ENCODE results near the gene SWI5. TPM values are rescaled to one million over a fixed set of nuclear protein-coding genes. Genes with fewer than 3 reads are reported as not detected.

Gene SWI5
- total RNA-seq, 1 experiment from 2014 or later: 22.4 TPM

DNA sequence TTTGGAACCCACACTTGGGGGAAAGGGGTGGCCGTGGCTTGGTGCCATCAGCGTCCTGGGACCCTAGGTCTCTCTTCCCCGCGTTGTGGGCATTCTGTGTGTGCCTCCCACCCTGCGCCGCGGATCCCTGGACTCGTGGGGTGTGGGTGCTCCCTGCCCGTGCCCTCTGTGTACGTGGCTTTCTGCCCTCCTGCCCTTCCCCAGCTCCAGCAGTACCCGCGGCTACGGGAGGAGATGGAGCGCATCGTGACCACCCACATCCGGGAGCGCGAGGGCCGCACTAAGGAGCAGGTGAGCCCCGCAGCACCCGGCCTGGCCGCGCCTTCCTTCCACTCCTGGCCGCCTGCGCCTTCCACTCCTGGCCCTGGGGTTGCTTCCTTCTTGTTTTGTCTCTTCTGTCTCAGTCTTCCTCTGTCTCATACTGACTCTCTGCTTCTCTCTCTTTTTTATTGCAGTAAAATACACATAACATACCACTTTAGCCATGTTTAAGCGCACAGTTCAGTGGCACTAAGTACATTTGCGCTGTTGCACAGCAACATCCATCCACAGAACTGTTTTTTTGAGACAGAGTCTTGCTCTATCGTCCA, 42.2 kb upstream of the SWI5 start:
- intact Hi-C loops (cut with micrococcal nuclease): no loop called here
- H3K9ac ChIP-seq (ENCODE audit: low read length): no peak overlapping the region
- POLR2A ChIA-PET: no interaction called here

More for the DNA sequence above, 42.2 kb upstream of the SWI5 start:
- RAD21 ChIA-PET (ENCODE audit: low non-redundant PET in 1 of 2, low total read pairs in 2 of 2, uncharacterized antibody in 2 of 2, unreplicated experiment in 2 of 2): no interaction called here
- Histone ChIP-seq H3K4me3 (replicated peaks in 1 of 2; ENCODE audit: low read depth in 1 of 2, low read length in 2 of 2) (no peak overlapping the region), H3K27ac (ENCODE audit: low read depth, low read length) (no peak overlapping the region), H3K27me3 (ENCODE audit: insufficient read depth, low read length) (no peaks in the 10 kb centered on the region), H3K9me3 (ENCODE audit: control insufficient read depth in 1 of 2, insufficient read depth in 1 of 2, low read depth in 1 of 2, low read length in 2 of 2) (no peaks in the 10 kb centered on the region), H3K4me1 (ENCODE audit: control insufficient read depth in 1 of 2, insufficient read depth in 2 of 2, low read length in 2 of 2) (no peaks in the 10 kb centered on the region), H2AFZ (ENCODE audit: low read depth, low read length, poor library complexity, severe bottlenecking) (no peak overlapping the region), H3K9me2 (ENCODE audit: insufficient read depth) (no peaks in the 10 kb centered on the region), H3K36me3 (ENCODE audit: control insufficient read depth in 1 of 2, insufficient read depth in 2 of 2, low read length in 2 of 2) (no peaks in the 10 kb centered on the region), H3K79me2 (ENCODE audit: insufficient read depth, low read length) (no peaks in the 10 kb centered on the region), H3K4me2 (ENCODE audit: low read length) (no peak overlapping the region), H4K20me1 (ENCODE audit: insufficient read depth) (no peaks in the 10 kb centered on the region)
- DNase-seq (ENCODE audit: low read depth, low spot score) (no peak), ATAC-seq (no peak)
- CTCF ChIA-PET: no interaction called here
- TF ChIP-seq, protein P1, sequence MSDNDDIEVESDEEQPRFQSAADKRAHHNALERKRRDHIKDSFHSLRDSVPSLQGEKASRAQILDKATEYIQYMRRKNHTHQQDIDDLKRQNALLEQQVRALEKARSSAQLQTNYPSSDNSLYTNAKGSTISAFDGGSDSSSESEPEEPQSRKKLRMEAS (IDR thresholded peaks at IDR 0.05): no peak
- TF ChIP-seq SIN3A (IDR thresholded peaks at IDR 0.05; ENCODE audit: low read depth) (no peak), SRF (IDR thresholded peaks at IDR 0.05; ENCODE audit: low read depth) (no peak), YY1 (IDR thresholded peaks at IDR 0.05; ENCODE audit: extremely low read depth, insufficient replicate concordance, low read depth, low read length) (no peak), POLR2AphosphoS5 (IDR thresholded peaks at IDR 0.05; ENCODE audit: low read depth, low read length) (no peak), SP1 (IDR thresholded peaks at IDR 0.05; ENCODE audit: low read depth) (no peak), JUND (IDR thresholded peaks at IDR 0.05) (no peak), EGR1 (IDR thresholded peaks at IDR 0.05; ENCODE audit: low read depth) (no peak), EZH2phosphoT487 (IDR thresholded peaks at IDR 0.05; ENCODE audit: borderline replicate concordance) (no peak), FOSL1 (IDR thresholded peaks at IDR 0.05; ENCODE audit: low read depth) (no peak), ZFX (IDR thresholded peaks at IDR 0.05) (no peak), ZNF274 (IDR thresholded peaks at IDR 0.05; ENCODE audit: low read depth, low read length) (no peak), CBX3 (IDR thresholded peaks at IDR 0.05; ENCODE audit: low read depth) (no peak), CEBPB (IDR thresholded peaks at IDR 0.05; ENCODE audit: low read depth) (no peak), POLR2A (IDR thresholded peaks at IDR 0.05; ENCODE audit: borderline replicate concordance, extremely low read depth, insufficient read depth, insufficient read length) (no peak), EZH2 (IDR thresholded peaks at IDR 0.05) (no peak), TCF7L2 (IDR thresholded peaks at IDR 0.05; ENCODE audit: borderline replicate concordance, extremely low read depth, insufficient read depth, insufficient read length) (no peak)
- TF ChIP-seq, protein P2, sequence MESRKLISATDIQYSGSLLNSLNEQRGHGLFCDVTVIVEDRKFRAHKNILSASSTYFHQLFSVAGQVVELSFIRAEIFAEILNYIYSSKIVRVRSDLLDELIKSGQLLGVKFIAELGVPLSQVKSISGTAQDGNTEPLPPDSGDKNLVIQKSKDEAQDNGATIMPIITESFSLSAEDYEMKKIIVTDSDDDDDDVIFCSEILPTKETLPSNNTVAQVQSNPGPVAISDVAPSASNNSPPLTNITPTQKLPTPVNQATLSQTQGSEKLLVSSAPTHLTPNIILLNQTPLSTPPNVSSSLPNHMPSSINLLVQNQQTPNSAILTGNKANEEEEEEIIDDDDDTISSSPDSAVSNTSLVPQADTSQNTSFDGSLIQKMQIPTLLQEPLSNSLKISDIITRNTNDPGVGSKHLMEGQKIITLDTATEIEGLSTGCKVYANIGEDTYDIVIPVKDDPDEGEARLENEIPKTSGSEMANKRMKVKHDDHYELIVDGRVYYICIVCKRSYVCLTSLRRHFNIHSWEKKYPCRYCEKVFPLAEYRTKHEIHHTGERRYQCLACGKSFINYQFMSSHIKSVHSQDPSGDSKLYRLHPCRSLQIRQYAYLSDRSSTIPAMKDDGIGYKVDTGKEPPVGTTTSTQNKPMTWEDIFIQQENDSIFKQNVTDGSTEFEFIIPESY (IDR thresholded peaks at IDR 0.05; ENCODE audit: extremely low read depth, insufficient replicate concordance, low read length): no peak
- TF ChIP-seq, protein P3, sequence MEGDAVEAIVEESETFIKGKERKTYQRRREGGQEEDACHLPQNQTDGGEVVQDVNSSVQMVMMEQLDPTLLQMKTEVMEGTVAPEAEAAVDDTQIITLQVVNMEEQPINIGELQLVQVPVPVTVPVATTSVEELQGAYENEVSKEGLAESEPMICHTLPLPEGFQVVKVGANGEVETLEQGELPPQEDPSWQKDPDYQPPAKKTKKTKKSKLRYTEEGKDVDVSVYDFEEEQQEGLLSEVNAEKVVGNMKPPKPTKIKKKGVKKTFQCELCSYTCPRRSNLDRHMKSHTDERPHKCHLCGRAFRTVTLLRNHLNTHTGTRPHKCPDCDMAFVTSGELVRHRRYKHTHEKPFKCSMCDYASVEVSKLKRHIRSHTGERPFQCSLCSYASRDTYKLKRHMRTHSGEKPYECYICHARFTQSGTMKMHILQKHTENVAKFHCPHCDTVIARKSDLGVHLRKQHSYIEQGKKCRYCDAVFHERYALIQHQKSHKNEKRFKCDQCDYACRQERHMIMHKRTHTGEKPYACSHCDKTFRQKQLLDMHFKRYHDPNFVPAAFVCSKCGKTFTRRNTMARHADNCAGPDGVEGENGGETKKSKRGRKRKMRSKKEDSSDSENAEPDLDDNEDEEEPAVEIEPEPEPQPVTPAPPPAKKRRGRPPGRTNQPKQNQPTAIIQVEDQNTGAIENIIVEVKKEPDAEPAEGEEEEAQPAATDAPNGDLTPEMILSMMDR (IDR thresholded peaks at IDR 0.05 in 2 of 3, conservative IDR thresholded peaks at IDR 0.05 in 1 of 3; ENCODE audit: borderline replicate concordance in 1 of 3, insufficient read depth in 1 of 3, low read depth in 2 of 3, low read length in 2 of 3): no peak
- TF ChIP-seq, protein P4, sequence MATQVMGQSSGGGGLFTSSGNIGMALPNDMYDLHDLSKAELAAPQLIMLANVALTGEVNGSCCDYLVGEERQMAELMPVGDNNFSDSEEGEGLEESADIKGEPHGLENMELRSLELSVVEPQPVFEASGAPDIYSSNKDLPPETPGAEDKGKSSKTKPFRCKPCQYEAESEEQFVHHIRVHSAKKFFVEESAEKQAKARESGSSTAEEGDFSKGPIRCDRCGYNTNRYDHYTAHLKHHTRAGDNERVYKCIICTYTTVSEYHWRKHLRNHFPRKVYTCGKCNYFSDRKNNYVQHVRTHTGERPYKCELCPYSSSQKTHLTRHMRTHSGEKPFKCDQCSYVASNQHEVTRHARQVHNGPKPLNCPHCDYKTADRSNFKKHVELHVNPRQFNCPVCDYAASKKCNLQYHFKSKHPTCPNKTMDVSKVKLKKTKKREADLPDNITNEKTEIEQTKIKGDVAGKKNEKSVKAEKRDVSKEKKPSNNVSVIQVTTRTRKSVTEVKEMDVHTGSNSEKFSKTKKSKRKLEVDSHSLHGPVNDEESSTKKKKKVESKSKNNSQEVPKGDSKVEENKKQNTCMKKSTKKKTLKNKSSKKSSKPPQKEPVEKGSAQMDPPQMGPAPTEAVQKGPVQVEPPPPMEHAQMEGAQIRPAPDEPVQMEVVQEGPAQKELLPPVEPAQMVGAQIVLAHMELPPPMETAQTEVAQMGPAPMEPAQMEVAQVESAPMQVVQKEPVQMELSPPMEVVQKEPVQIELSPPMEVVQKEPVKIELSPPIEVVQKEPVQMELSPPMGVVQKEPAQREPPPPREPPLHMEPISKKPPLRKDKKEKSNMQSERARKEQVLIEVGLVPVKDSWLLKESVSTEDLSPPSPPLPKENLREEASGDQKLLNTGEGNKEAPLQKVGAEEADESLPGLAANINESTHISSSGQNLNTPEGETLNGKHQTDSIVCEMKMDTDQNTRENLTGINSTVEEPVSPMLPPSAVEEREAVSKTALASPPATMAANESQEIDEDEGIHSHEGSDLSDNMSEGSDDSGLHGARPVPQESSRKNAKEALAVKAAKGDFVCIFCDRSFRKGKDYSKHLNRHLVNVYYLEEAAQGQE (IDR thresholded peaks at IDR 0.05; ENCODE audit: low read depth): no peak
- BruUV-seq (replicated peaks): no TSS peak

Measured in HCT116 (cell line).